Panc1 (cell line): Measurements from ENCODE around the gene AP1S1. TPM values are rescaled to one million over a fixed set of nuclear protein-coding genes. Genes with fewer than 3 reads are reported as not detected.

ENCODE experiments used
- ATAC-seq: fragments of 200-7000 bp; cut with Tn5 transposase; 2 replicates; pipeline ENCODE4 v1.9.1; 2020; ENCODE audit warnings: mild to moderate bottlenecking, moderate library complexity
- BruUV-seq: library from RNA; stranded (reverse); fragments of 400-500 nt; replicated peaks from 2 replicates; lab custom pipeline; 2021; lab: Mats Ljungman, UMichigan
- CTCF ChIA-PET: fragments of 300-600 bp; sonication (Branson Sonifier 250); formaldehyde crosslinking; loops from one replicate; lab custom pipeline; 2022; ENCODE audit warnings: antibody characterized with exemption; lab: Charles Lee
- POLR2A ChIA-PET: fragments of 300-600 bp; sonication (Branson Sonifier 250); formaldehyde crosslinking; loops from one replicate; lab custom pipeline; 2022; ENCODE audit warnings: antibody characterized with exemption; lab: Charles Lee
- DNase-seq: peaks from one replicate; pipeline ENCODE4 v3.0.0-alpha.2; 2010; ENCODE audit warnings: low read depth, low spot score
- H3K27ac ChIP-seq: 2 replicates; pipeline ENCODE4 v1.5.1; 2011; ENCODE audit warnings: mild to moderate bottlenecking, low read length, inconsistent platforms
- H3K27me3 ChIP-seq: fragments of 200-500 bp; sonication (Bioruptor generic); 2 replicates; pipeline ENCODE4 v1.6.0; 2014; ENCODE audit warnings: low read length, inconsistent platforms; ENCODE audit not compliant: control insufficient read depth, insufficient read depth
- H3K36me3 ChIP-seq: fragments of 200-500 bp; sonication (Bioruptor generic); 2 replicates; pipeline ENCODE4 v1.5.1; 2014; ENCODE audit warnings: inconsistent platforms, mild to moderate bottlenecking, low read length, moderate library complexity; ENCODE audit not compliant: control insufficient read depth, insufficient read depth
- H3K4me1 ChIP-seq: 2 replicates; pipeline ENCODE4 v1.5.1; 2011; ENCODE audit warnings: inconsistent platforms, mild to moderate bottlenecking, low read length, moderate library complexity; ENCODE audit not compliant: control insufficient read depth, insufficient read depth
- H3K4me3 ChIP-seq, 2 experiments: 2 replicates each; pipeline ENCODE4 v1.5.1; 2011 to 2012; ENCODE audit warnings: low read depth in 2 of 2, low read length in 2 of 2, mild to moderate bottlenecking in 2 of 2, inconsistent platforms in 1 of 2, moderate library complexity in 1 of 2
- H3K9me3 ChIP-seq: fragments of 200-500 bp; sonication (Bioruptor generic); 2 replicates; pipeline ENCODE4 v1.5.1; 2014; ENCODE audit warnings: low read depth, mild to moderate bottlenecking, inconsistent platforms, low read length, moderate library complexity; ENCODE audit not compliant: control insufficient read depth, insufficient read depth
- POLR2AphosphoS5 ChIP-seq: IDR thresholded peaks from 2 replicates; pipeline ENCODE4 v1.6.1; 2012; ENCODE audit warnings: mild to moderate bottlenecking, low read depth, low read length, moderate library complexity
- REST ChIP-seq, 2 experiments: IDR thresholded peaks; 2 replicates each; pipeline ENCODE4 v1.6.1; 2011 to 2012; ENCODE audit warnings: low read depth in 2 of 2, control low read depth in 1 of 2, low read length in 1 of 2, mild to moderate bottlenecking in 1 of 2, moderate library complexity in 1 of 2; ENCODE audit not compliant: insufficient read depth in 1 of 2
- SIN3A ChIP-seq: IDR thresholded peaks from 2 replicates; pipeline ENCODE4 v1.6.1; 2012; ENCODE audit warnings: low read depth, mild to moderate bottlenecking, low read length, moderate library complexity, borderline replicate concordance; ENCODE audit not compliant: insufficient read depth
- TCF7L2 ChIP-seq: IDR thresholded peaks from 2 replicates; pipeline ENCODE4 v1.6.1; 2011; ENCODE audit warnings: mild to moderate bottlenecking, low read depth, low read length, inconsistent platforms
- in situ Hi-C: cut with HindIII; loops from 2 replicates; pipeline ENCODE4 v1.10.0; 2016; ENCODE audit warnings: low sequenced_read_pairs, low pct_unique_long_range_greater_than_20kb
- intact Hi-C: fragments of 100-400 bp; cut with micrococcal nuclease; formaldehyde crosslinking; loops from one replicate; pipeline ENCODE4 v1.10.0; 2022; ENCODE audit not compliant: unreplicated experiment
- total RNA-seq: library from RNA; stranded (reverse); gene quantifications from one replicate; pipeline ENCODE4 v1.2.1, GENCODE V29; 2021; ENCODE audit not compliant: unreplicated experiment
- TF ChIP-seq, protein P1 (sequence below): fragments of 450-650 bp; IDR thresholded peaks from 2 replicates; pipeline ENCODE4 v1.5.1; 2017; ENCODE audit warnings: mild to moderate bottlenecking

The AP1S1 gene
- total RNA-seq, 1 experiment from 2014 or later: 74.2 TPM

DNA sequence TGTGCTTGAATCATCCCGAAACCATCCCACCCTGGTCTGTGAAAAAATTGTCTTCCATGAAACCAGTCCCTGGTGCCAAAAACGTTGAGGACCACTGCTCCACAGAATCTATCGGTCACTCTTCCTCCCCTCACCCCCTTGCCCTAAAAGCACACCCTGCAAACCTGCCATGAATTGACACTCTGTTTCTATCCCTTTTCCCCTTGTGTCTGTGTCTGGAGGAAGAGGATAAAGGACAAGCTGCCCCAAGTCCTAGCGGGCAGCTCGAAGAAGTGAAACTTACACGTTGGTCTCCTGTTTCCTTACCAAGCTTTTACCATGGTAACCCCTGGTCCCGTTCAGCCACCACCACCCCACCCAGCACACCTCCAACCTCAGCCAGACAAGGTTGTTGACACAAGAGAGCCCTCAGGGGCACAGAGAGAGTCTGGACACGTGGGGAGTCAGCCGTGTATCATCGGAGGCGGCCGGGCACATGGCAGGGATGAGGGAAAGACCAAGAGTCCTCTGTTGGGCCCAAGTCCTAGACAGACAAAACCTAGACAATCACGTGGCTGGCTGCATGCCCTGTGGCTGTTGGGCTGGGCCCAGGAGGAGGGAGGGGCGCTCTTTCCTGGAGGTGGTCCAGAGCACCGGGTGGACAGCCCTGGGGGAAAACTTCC is 28.2 kb upstream of the AP1S1 start:
- H3K4me1 ChIP-seq: peaks cover 64% of the 10 kb centered on the region
- ChIA-PET POLR2A (interaction anchor here (0.7 kb wide), 1 partner anchor 28 kb away, joined by 4 read pairs; no protein-coding TSS in a partner anchor), CTCF (interaction anchor here (0.6 to 1.1 kb wide), 3 partner anchors 9 to 877 kb away, joined by 3 to 5 read pairs (median 4); no protein-coding TSS in a partner anchor)
- peak overlapping the region; percentile 98 for H3K27ac ChIP-seq
- no TSS peak for BruUV-seq
- no peaks in the 10 kb centered on the region for H3K27me3 ChIP-seq
- in situ Hi-C loops: no loop called here
- peak overlapping the region in 1 of 2 experiments; percentile 90; a peak in 2 of 4 replicates for H3K4me3 ChIP-seq
- intact Hi-C loops: no loop called here
- no peaks in the 10 kb centered on the region for H3K9me3 ChIP-seq
- TF ChIP-seq SIN3A (no peak), TCF7L2 (no peak), POLR2AphosphoS5 (no peak)
- no peaks in the 10 kb centered on the region for H3K36me3 ChIP-seq
- ATAC-seq: peak; percentile 5
- no peak for DNase-seq

- in situ Hi-C loops (no loop called here), intact Hi-C loops (no loop called here)
- H3K4me3 ChIP-seq: peak within 1 kb of the TSS; percentile 51 to 90
- POLR2A ChIA-PET: interaction anchor here (0.6 to 0.7 kb wide), 2 partner anchors 29 to 685 kb away, joined by 4 to 6 read pairs; no protein-coding TSS in a partner anchor
- TF ChIP-seq TCF7L2: no peak
- TF ChIP-seq POLR2AphosphoS5: peak; percentile 92
- peak; percentile 98 for TF ChIP-seq SIN3A
- peaks cover 60% of the 10 kb centered on the region for H3K4me1 ChIP-seq
- H3K36me3 ChIP-seq: no peaks in the 10 kb centered on the region
- peak; percentile 75 for ATAC-seq
- peak within 1 kb of the TSS; percentile 98 for H3K27ac ChIP-seq
- no peaks in the 10 kb centered on the region for H3K27me3 ChIP-seq
- H3K9me3 ChIP-seq: no peaks in the 10 kb centered on the region
- CTCF ChIA-PET: interaction anchor here (0.5 to 1.1 kb wide), 3 partner anchors 9 to 17 kb away, joined by 4 to 5 read pairs (median 5); no protein-coding TSS in a partner anchor
- peak; percentile 97 for DNase-seq
- no TSS peak for BruUV-seq
Observed at GRCh38 chr7:101126651-101127459, 27.4 kb upstream of the AP1S1 start, which contains the start of gene SERPINE1. Gene SERPINE1 (plus strand): TSS chr7:101127104. CDS start chr7:101128394, 1,290 bp downstream.

GRCh38 chr7:101127460-101128039 is 26.7 kb upstream of the AP1S1 start:
- ChIA-PET POLR2A (interaction anchor here (0.6 to 1.8 kb wide), 3 partner anchors 8 to 296 kb away, joined by 9 to 13 read pairs (median 10); no protein-coding TSS in a partner anchor), CTCF (interaction anchor here (0.6 kb wide), 1 partner anchor 17 kb away, joined by 5 read pairs; no protein-coding TSS in a partner anchor)
- Histone ChIP-seq H3K4me3 (peak overlapping the region; percentile 51 to 90), H3K36me3 (no peaks in the 10 kb centered on the region), H3K4me1 (peaks cover 56% of the 10 kb centered on the region), H3K27me3 (no peaks in the 10 kb centered on the region), H3K9me3 (no peaks in the 10 kb centered on the region), H3K27ac (peak overlapping the region; percentile 98)
- intact Hi-C loops: no loop called here
- in situ Hi-C loops: no loop called here
- no TSS peak for BruUV-seq
- no peak for ATAC-seq
- TF ChIP-seq POLR2AphosphoS5 (no peak), TCF7L2 (no peak), REST (IDR thresholded peaks at IDR 0.05; ENCODE audit: insufficient read depth in 1 of 2, low read depth in 2 of 2, low read length in 1 of 2) (no peak), SIN3A (no peak)
- TF ChIP-seq, protein P1, sequence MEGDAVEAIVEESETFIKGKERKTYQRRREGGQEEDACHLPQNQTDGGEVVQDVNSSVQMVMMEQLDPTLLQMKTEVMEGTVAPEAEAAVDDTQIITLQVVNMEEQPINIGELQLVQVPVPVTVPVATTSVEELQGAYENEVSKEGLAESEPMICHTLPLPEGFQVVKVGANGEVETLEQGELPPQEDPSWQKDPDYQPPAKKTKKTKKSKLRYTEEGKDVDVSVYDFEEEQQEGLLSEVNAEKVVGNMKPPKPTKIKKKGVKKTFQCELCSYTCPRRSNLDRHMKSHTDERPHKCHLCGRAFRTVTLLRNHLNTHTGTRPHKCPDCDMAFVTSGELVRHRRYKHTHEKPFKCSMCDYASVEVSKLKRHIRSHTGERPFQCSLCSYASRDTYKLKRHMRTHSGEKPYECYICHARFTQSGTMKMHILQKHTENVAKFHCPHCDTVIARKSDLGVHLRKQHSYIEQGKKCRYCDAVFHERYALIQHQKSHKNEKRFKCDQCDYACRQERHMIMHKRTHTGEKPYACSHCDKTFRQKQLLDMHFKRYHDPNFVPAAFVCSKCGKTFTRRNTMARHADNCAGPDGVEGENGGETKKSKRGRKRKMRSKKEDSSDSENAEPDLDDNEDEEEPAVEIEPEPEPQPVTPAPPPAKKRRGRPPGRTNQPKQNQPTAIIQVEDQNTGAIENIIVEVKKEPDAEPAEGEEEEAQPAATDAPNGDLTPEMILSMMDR: no peak
- DNase-seq: no peak
